Trophoblast cell (in vitro differentiated cells and primary cell): Measurements from ENCODE around the gene PDILT.

Experiments
- DNase-seq, 2 donors: peaks; one replicate each; pipeline ENCODE4 v3.0.0-alpha.2; 2016
- H2AFZ ChIP-seq: 2 replicates; pipeline ENCODE4 v1.6.1; 2013; ENCODE audit warnings: low read length, moderate library complexity, mild to moderate bottlenecking; ENCODE audit not compliant: insufficient read depth, poor library complexity
- H2AK5ac ChIP-seq: 2 replicates; pipeline ENCODE4 v1.6.1; 2013; ENCODE audit warnings: mild to moderate bottlenecking, low read length
- H2BK120ac ChIP-seq: 2 replicates; pipeline ENCODE4 v1.6.1; 2013; ENCODE audit warnings: low read length, mild to moderate bottlenecking, moderate library complexity; ENCODE audit not compliant: insufficient read depth, poor library complexity
- H2BK12ac ChIP-seq: 2 replicates; pipeline ENCODE4 v1.6.1; 2013; ENCODE audit warnings: mild to moderate bottlenecking, low read length, moderate library complexity
- H2BK5ac ChIP-seq: 2 replicates; pipeline ENCODE4 v1.6.1; 2013; ENCODE audit warnings: low read length, low read depth, moderate library complexity, mild to moderate bottlenecking; ENCODE audit not compliant: poor library complexity
- H3K14ac ChIP-seq: 2 replicates; pipeline ENCODE4 v1.6.1; 2013; ENCODE audit warnings: mild to moderate bottlenecking, low read length
- H3K18ac ChIP-seq: 2 replicates; pipeline ENCODE4 v1.6.1; 2013; ENCODE audit warnings: mild to moderate bottlenecking, low read length
- H3K23ac ChIP-seq: 2 replicates; pipeline ENCODE4 v1.6.1; 2013; ENCODE audit warnings: low read length
- H3K27ac ChIP-seq: 2 replicates; pipeline ENCODE4 v1.5.1; 2013; ENCODE audit warnings: low read depth, mild to moderate bottlenecking, inconsistent platforms, low read length, moderate library complexity
- H3K27me3 ChIP-seq: 2 replicates; pipeline ENCODE4 v1.6.1; 2013; ENCODE audit warnings: inconsistent platforms, mild to moderate bottlenecking, low read length, moderate library complexity; ENCODE audit not compliant: insufficient read depth
- H3K36me3 ChIP-seq, 2 experiments: 1 replicate in 1 of 2; 2 replicates in 1 of 2; pipeline ENCODE4 v1.6.1; 2013; ENCODE audit warnings: low read length in 2 of 2, mild to moderate bottlenecking in 2 of 2, moderate library complexity in 1 of 2; ENCODE audit not compliant: insufficient read depth in 2 of 2, control insufficient read depth in 1 of 2
- H3K4ac ChIP-seq: 2 replicates; pipeline ENCODE4 v1.6.1; 2013; ENCODE audit warnings: low read depth, mild to moderate bottlenecking, low read length, moderate library complexity
- H3K4me1 ChIP-seq, 2 experiments: 1 replicate in 1 of 2; 2 replicates in 1 of 2; pipeline ENCODE4 v1.6.1; 2013; ENCODE audit warnings: low read length in 2 of 2, mild to moderate bottlenecking in 2 of 2, moderate library complexity in 1 of 2; ENCODE audit not compliant: insufficient read depth in 2 of 2, control insufficient read depth in 1 of 2
- H3K4me2 ChIP-seq: 2 replicates; pipeline ENCODE4 v1.6.1; 2013; ENCODE audit warnings: inconsistent platforms, mild to moderate bottlenecking, low read length, moderate library complexity
- H3K4me3 ChIP-seq: 2 replicates; pipeline ENCODE4 v1.5.1; 2013; ENCODE audit warnings: mild to moderate bottlenecking, low read depth, low read length, inconsistent platforms
- H3K79me1 ChIP-seq: one replicate; pipeline ENCODE4 v1.6.1; 2013; ENCODE audit warnings: low read length
- H3K79me2 ChIP-seq: 2 replicates; pipeline ENCODE4 v1.6.1; 2013; ENCODE audit warnings: low read length, mild to moderate bottlenecking; ENCODE audit not compliant: control insufficient read depth, insufficient read depth, poor library complexity
- H3K9ac ChIP-seq: 2 replicates; pipeline ENCODE4 v1.6.1; 2013; ENCODE audit warnings: mild to moderate bottlenecking, low read length
- H3K9me3 ChIP-seq: 2 replicates; pipeline ENCODE4 v1.6.1; 2013; ENCODE audit warnings: low read depth, mild to moderate bottlenecking, control low read depth, inconsistent platforms, low read length; ENCODE audit not compliant: insufficient read depth
- H4K12ac ChIP-seq: 2 replicates; pipeline ENCODE4 v1.6.1; 2013; ENCODE audit warnings: low read depth, mild to moderate bottlenecking, low read length, moderate library complexity
- H4K8ac ChIP-seq: 2 replicates; pipeline ENCODE4 v1.6.1; 2013; ENCODE audit warnings: low read depth, mild to moderate bottlenecking, low read length, moderate library complexity
- H4K91ac ChIP-seq: one replicate; pipeline ENCODE4 v1.6.1; 2013; ENCODE audit warnings: low read depth, mild to moderate bottlenecking, low read length, moderate library complexity
- WGBS: extraction: QIAGEN DNeasy Blood & Tissue Kit; methylation state at CpG from one replicate; pipeline ENCODE4 v1.1.7; 2013; ENCODE audit warnings: missing lambda C conversion rate; ENCODE audit not compliant: insufficient read length, insufficient coverage; ENCODE audit errors: extremely low coverage; 5-methylcytosine and 5-hydroxymethylcytosine counted together

PDILT gene

GRCh38 chr16:20329392-20330138 lies 75.0 kb downstream of the PDILT start:
- no peak overlapping the region for H3K4me2 ChIP-seq
- no peak overlapping the region for H2BK120ac ChIP-seq
- peak overlapping the region; percentile 4 for H3K23ac ChIP-seq
- no peak overlapping the region for H3K14ac ChIP-seq
- H4K8ac ChIP-seq: no peak overlapping the region
- H3K79me2 ChIP-seq: no peaks in the 10 kb centered on the region
- no peak overlapping the region for H2BK5ac ChIP-seq
- no peak overlapping the region for H2BK12ac ChIP-seq
- H2AK5ac ChIP-seq: no peak overlapping the region
- no peak for DNase-seq
- H3K18ac ChIP-seq: no peak overlapping the region
- H3K9me3 ChIP-seq: no peaks in the 10 kb centered on the region
- no peaks in the 10 kb centered on the region for H3K4me1 ChIP-seq
- no peaks in the 10 kb centered on the region for H3K36me3 ChIP-seq
- H3K27ac ChIP-seq: no peak overlapping the region
- H3K9ac ChIP-seq: no peak overlapping the region
- H2AFZ ChIP-seq: no peak overlapping the region
- H3K27me3 ChIP-seq: no peaks in the 10 kb centered on the region
- 100% methylated on average over 1 of the region's 5 CpGs for WGBS
- H3K79me1 ChIP-seq: no peaks in the 10 kb centered on the region
- no peak overlapping the region for H4K91ac ChIP-seq
- H3K4me3 ChIP-seq: no peak overlapping the region
- no peak overlapping the region for H3K4ac ChIP-seq
- H4K12ac ChIP-seq: no peak overlapping the region

- no peak for DNase-seq
- Histone ChIP-seq H2BK5ac (no peak within 1 kb of the TSS), H3K27ac (no peak within 1 kb of the TSS), H3K4me3 (no peak within 1 kb of the TSS), H3K27me3 (no peaks in the 10 kb centered on the region), H3K79me2 (no peaks in the 10 kb centered on the region), H2AFZ (no peak within 1 kb of the TSS), H3K23ac (no peak within 1 kb of the TSS), H2BK12ac (no peak within 1 kb of the TSS), H4K91ac (no peak within 1 kb of the TSS), H3K18ac (no peak within 1 kb of the TSS), H2BK120ac (no peak within 1 kb of the TSS), H3K9me3 (no peaks in the 10 kb centered on the region), H3K4me1 (no peaks in the 10 kb centered on the region), H3K4ac (no peak within 1 kb of the TSS), H3K36me3 (no peaks in the 10 kb centered on the region), H3K79me1 (no peaks in the 10 kb centered on the region), H3K9ac (no peak within 1 kb of the TSS), H4K12ac (no peak within 1 kb of the TSS), H3K14ac (no peak within 1 kb of the TSS), H4K8ac (no peak within 1 kb of the TSS), H3K4me2 (no peak within 1 kb of the TSS), H2AK5ac (no peak within 1 kb of the TSS)
- no CpG with 5 or more reads among the region's 7 CpGs for WGBS
These were observed 77.0 kb downstream of the PDILT start, which contains the start of gene GP2 for GRCh38 chr16:20327444-20328041. GP2 (minus strand) TSS chr16:20327513; CDS start chr16:20326431, 1,082 bp downstream.

GRCh38 chr16:20326321-20326720 lies 78.2 kb downstream of the PDILT start:
- Histone ChIP-seq H3K14ac (no peak overlapping the region), H3K9ac (no peak overlapping the region), H4K8ac (no peak overlapping the region), H4K91ac (no peak overlapping the region), H2AK5ac (no peak overlapping the region), H3K4me3 (no peak overlapping the region), H3K4me2 (no peak overlapping the region), H3K9me3 (no peaks in the 10 kb centered on the region), H2BK12ac (no peak overlapping the region), H2AFZ (no peak overlapping the region), H3K79me1 (no peaks in the 10 kb centered on the region), H2BK120ac (no peak overlapping the region), H3K18ac (no peak overlapping the region), H4K12ac (no peak overlapping the region), H3K36me3 (no peaks in the 10 kb centered on the region), H3K23ac (no peak overlapping the region), H3K27ac (no peak overlapping the region), H3K4me1 (no peaks in the 10 kb centered on the region), H3K79me2 (no peaks in the 10 kb centered on the region), H3K27me3 (no peaks in the 10 kb centered on the region), H3K4ac (no peak overlapping the region), H2BK5ac (no peak overlapping the region)
- no peak for DNase-seq
- WGBS: no CpG with 5 or more reads among the region's 3 CpGs

GRCh38 chr16:20325005-20325404 lies 79.5 kb downstream of the PDILT start:
- Histone ChIP-seq H3K4me1 (no peaks in the 10 kb centered on the region), H3K27ac (no peak overlapping the region), H3K79me1 (no peaks in the 10 kb centered on the region), H3K23ac (no peak overlapping the region), H4K12ac (no peak overlapping the region), H2BK12ac (no peak overlapping the region), H3K18ac (no peak overlapping the region), H4K91ac (no peak overlapping the region), H2AK5ac (no peak overlapping the region), H3K36me3 (no peaks in the 10 kb centered on the region), H3K4me2 (no peak overlapping the region), H2BK5ac (no peak overlapping the region), H3K9ac (no peak overlapping the region), H2BK120ac (no peak overlapping the region), H3K9me3 (no peaks in the 10 kb centered on the region), H3K79me2 (no peaks in the 10 kb centered on the region), H3K4ac (no peak overlapping the region), H4K8ac (no peak overlapping the region), H2AFZ (no peak overlapping the region), H3K14ac (no peak overlapping the region), H3K27me3 (no peaks in the 10 kb centered on the region), H3K4me3 (no peak overlapping the region)
- WGBS: no CpG with 5 or more reads among the region's 3 CpGs
- DNase-seq: no peak
